HG02973 (cell line): ENCODE measurements around the gene ORM1.

Experiments used
- ATAC-seq: cut with Tn5 transposase; IDR thresholded peaks from one replicate; pipeline ENCODE4 v1.9.1; 2021; ENCODE audit warnings: moderate library complexity; ENCODE audit not compliant: unreplicated experiment

ORM1 gene

GRCh38 chr9:114341152-114341830 is 18.4 kb downstream of the ORM1 start:
- no peak for ATAC-seq

- ATAC-seq, result no peak
Measured at GRCh38 chr9:114341991-114342390, 19.1 kb downstream of the ORM1 start.

- no peak for ATAC-seq
Measured at GRCh38 chr9:114342755-114343440, 20.0 kb downstream of the ORM1 start.

- no peak for ATAC-seq
Measured at GRCh38 chr9:114343471-114344187, 20.7 kb downstream of the ORM1 start.

- no peak for ATAC-seq
Measured at GRCh38 chr9:114344188-114344566, 21.3 kb downstream of the ORM1 start.

GRCh38 chr9:114344692-114345091 is 21.8 kb downstream of the ORM1 start:
- no peak for ATAC-seq

- ATAC-seq, result no peak
Measured at GRCh38 chr9:114345493-114346065, 22.7 kb downstream of the ORM1 start.

GRCh38 chr9:114346146-114346545 is 23.2 kb downstream of the ORM1 start:
- ATAC-seq, result no peak

GRCh38 chr9:114347675-114348074 is 24.8 kb downstream of the ORM1 start:
- no peak for ATAC-seq

- no peak for ATAC-seq
Measured at GRCh38 chr9:114348261-114348905, 25.5 kb downstream of the ORM1 start.

GRCh38 chr9:114348906-114349482 is 26.1 kb downstream of the ORM1 start:
- ATAC-seq, result peak; percentile 85

- ATAC-seq, result no peak
Measured at GRCh38 chr9:114349713-114350480, 27.0 kb downstream of the ORM1 start.

- no peak for ATAC-seq
Measured at GRCh38 chr9:114350636-114351401, 27.9 kb downstream of the ORM1 start.

- no peak for ATAC-seq
Measured at GRCh38 chr9:114351932-114352331, 29.0 kb downstream of the ORM1 start.

- no peak for ATAC-seq
Measured at GRCh38 chr9:114355821-114356220, 32.9 kb downstream of the ORM1 start.

- ATAC-seq, result no peak
Measured at GRCh38 chr9:114356792-114357191, 33.9 kb downstream of the ORM1 start.

- no peak for ATAC-seq
Measured at GRCh38 chr9:114357360-114357759, 34.5 kb downstream of the ORM1 start.

- no peak for ATAC-seq
Measured at GRCh38 chr9:114357911-114358328, 35.0 kb downstream of the ORM1 start.

- ATAC-seq, result no peak
Measured at GRCh38 chr9:114359801-114360200, 36.9 kb downstream of the ORM1 start.
